Caco-2 (cell line): ENCODE measurements around the gene PINK1. TPM values are rescaled to one million over a fixed set of nuclear protein-coding genes. Genes with fewer than 3 reads are reported as not detected.

Source experiments
- BruUV-seq: library from RNA; stranded (reverse); fragments of 400-500 nt; replicated peaks from 2 replicates; lab custom pipeline; 2021; lab: Mats Ljungman, UMichigan
- CTCF ChIA-PET: fragments of 300-600 bp; sonication (Branson Sonifier 250); formaldehyde crosslinking; loops from one replicate; lab custom pipeline; 2022; ENCODE audit warnings: antibody characterized with exemption; lab: Charles Lee
- POLR2A ChIA-PET: fragments of 300-600 bp; sonication (Branson Sonifier 250); formaldehyde crosslinking; loops from one replicate; lab custom pipeline; 2022; ENCODE audit warnings: antibody characterized with exemption; lab: Charles Lee
- DNase-seq, 2 experiments: peaks; one replicate each; pipeline versions ENCODE4 v3.0.0 to v3.0.0-alpha.2; 2020 to 2022
- H3K27me3 ChIP-seq: replicated peaks from 2 replicates; pipeline ENCODE4 v1.6.0; 2011; ENCODE audit warnings: low read length; ENCODE audit not compliant: control insufficient read depth, insufficient read depth
- H3K36me3 ChIP-seq: 2 replicates; pipeline ENCODE4 v1.5.1; 2011; ENCODE audit warnings: low read length; ENCODE audit not compliant: control insufficient read depth, insufficient read depth
- H3K4me1 ChIP-seq: fragments of 250-450 bp; sonication (Bioruptor Pico); 2 replicates; pipeline ENCODE4 v1.5.1; 2020; ENCODE audit warnings: mild to moderate bottlenecking
- H3K4me3 ChIP-seq: 2 replicates; pipeline ENCODE4 v1.5.1; 2011; ENCODE audit warnings: low read depth, mild to moderate bottlenecking, control low read depth, low read length
- H3K9me3 ChIP-seq: fragments of 250-450 bp; sonication (Bioruptor Pico); 2 replicates; pipeline ENCODE4 v1.5.1; 2020; ENCODE audit warnings: mild to moderate bottlenecking, moderate library complexity
- H3K27ac Mint-ChIP-seq: one replicate; pipeline ENCODE4 v1.8.0; 2022; ENCODE audit warnings: mixed read lengths; ENCODE audit not compliant: unreplicated experiment
- H3K27me3 Mint-ChIP-seq: one replicate; pipeline ENCODE4 v1.8.0; 2022; ENCODE audit warnings: mixed read lengths; ENCODE audit not compliant: insufficient read depth, unreplicated experiment
- H3K36me3 Mint-ChIP-seq: one replicate; pipeline ENCODE4 v1.8.0; 2022; ENCODE audit warnings: mild to moderate bottlenecking, mixed read lengths; ENCODE audit not compliant: insufficient read depth, unreplicated experiment
- H3K4me1 Mint-ChIP-seq: one replicate; pipeline ENCODE4 v1.8.0; 2022; ENCODE audit warnings: low read depth, mixed read lengths; ENCODE audit not compliant: unreplicated experiment
- H3K4me3 Mint-ChIP-seq: one replicate; pipeline ENCODE4 v1.8.0; 2022; ENCODE audit warnings: mild to moderate bottlenecking, moderate library complexity, mixed read lengths; ENCODE audit not compliant: unreplicated experiment
- H3K9me3 Mint-ChIP-seq: one replicate; pipeline ENCODE4 v1.8.0; 2022; ENCODE audit warnings: mixed read lengths; ENCODE audit not compliant: unreplicated experiment
- intact Hi-C: fragments of 100-400 bp; cut with micrococcal nuclease; formaldehyde crosslinking; loops from one replicate; pipeline ENCODE4 v1.10.0; 2022; ENCODE audit not compliant: unreplicated experiment
- total RNA-seq: library from RNA; stranded (reverse); gene quantifications from 2 replicates; pipeline ENCODE4 v1.2.3, GENCODE V29; 2022
- TF ChIP-seq, protein P1 (sequence below), 2 experiments: fragments of 200-600 bp in 1 of 2; IDR thresholded peaks; 1 replicate in 1 of 2; 2 replicates in 1 of 2; pipeline versions ENCODE4 v1.5.1 to v1.8.0; 2011 to 2022; ENCODE audit warnings: antibody characterized with exemption in 1 of 2, control low read depth in 1 of 2, inconsistent platforms in 1 of 2, low read depth in 1 of 2, low read length in 1 of 2, mild to moderate bottlenecking in 1 of 2, moderate library complexity in 1 of 2; ENCODE audit not compliant: insufficient read depth in 1 of 2, severe bottlenecking in 1 of 2, unreplicated experiment in 1 of 2

Gene PINK1
- total RNA-seq, 1 experiment from 2014 or later = 23.2 TPM

GRCh38 chr1:20600156-20600555, 33.1 kb upstream of the PINK1 start:
- Mint-ChIP-seq H3K4me3 (no peak overlapping the region), H3K27me3 (no peaks in the 10 kb centered on the region), H3K36me3 (no peaks in the 10 kb centered on the region), H3K27ac (no peak overlapping the region), H3K4me1 (no peaks in the 10 kb centered on the region), H3K9me3 (peaks cover 10% of the 10 kb centered on the region)
- Histone ChIP-seq H3K4me1 (no peaks in the 10 kb centered on the region), H3K36me3 (no peaks in the 10 kb centered on the region), H3K27me3 (no peaks in the 10 kb centered on the region), H3K4me3 (no peak overlapping the region), H3K9me3 (no peaks in the 10 kb centered on the region)
- POLR2A ChIA-PET = no interaction called here
- TF ChIP-seq, protein P1, sequence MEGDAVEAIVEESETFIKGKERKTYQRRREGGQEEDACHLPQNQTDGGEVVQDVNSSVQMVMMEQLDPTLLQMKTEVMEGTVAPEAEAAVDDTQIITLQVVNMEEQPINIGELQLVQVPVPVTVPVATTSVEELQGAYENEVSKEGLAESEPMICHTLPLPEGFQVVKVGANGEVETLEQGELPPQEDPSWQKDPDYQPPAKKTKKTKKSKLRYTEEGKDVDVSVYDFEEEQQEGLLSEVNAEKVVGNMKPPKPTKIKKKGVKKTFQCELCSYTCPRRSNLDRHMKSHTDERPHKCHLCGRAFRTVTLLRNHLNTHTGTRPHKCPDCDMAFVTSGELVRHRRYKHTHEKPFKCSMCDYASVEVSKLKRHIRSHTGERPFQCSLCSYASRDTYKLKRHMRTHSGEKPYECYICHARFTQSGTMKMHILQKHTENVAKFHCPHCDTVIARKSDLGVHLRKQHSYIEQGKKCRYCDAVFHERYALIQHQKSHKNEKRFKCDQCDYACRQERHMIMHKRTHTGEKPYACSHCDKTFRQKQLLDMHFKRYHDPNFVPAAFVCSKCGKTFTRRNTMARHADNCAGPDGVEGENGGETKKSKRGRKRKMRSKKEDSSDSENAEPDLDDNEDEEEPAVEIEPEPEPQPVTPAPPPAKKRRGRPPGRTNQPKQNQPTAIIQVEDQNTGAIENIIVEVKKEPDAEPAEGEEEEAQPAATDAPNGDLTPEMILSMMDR (IDR thresholded peaks at IDR 0.05; ENCODE audit: insufficient read depth in 1 of 2, low read depth in 1 of 2, low read length in 1 of 2, severe bottlenecking in 1 of 2, unreplicated experiment in 1 of 2) = no peak
- CTCF ChIA-PET = no interaction called here
- intact Hi-C loops = no loop called here
- no TSS peak for BruUV-seq
- no peak for DNase-seq

GRCh38 chr1:20601129-20601825, 32.0 kb upstream of the PINK1 start:
- no peak overlapping the region for H3K27ac Mint-ChIP-seq
- no peak overlapping the region for H3K4me3 Mint-ChIP-seq
- ChIA-PET POLR2A (no interaction called here), CTCF (no interaction called here)
- no peaks in the 10 kb centered on the region for H3K9me3 ChIP-seq
- no peaks in the 10 kb centered on the region for H3K4me1 Mint-ChIP-seq
- intact Hi-C loops = no loop called here
- TF ChIP-seq, protein P1 (IDR thresholded peaks at IDR 0.05; ENCODE audit: insufficient read depth in 1 of 2, low read depth in 1 of 2, low read length in 1 of 2, severe bottlenecking in 1 of 2, unreplicated experiment in 1 of 2) = no peak
- H3K36me3 ChIP-seq = no peaks in the 10 kb centered on the region
- no peaks in the 10 kb centered on the region for H3K27me3 Mint-ChIP-seq
- H3K4me1 ChIP-seq = peaks cover under 1% of the 10 kb centered on the region; the same call in 1 of the 2 replicates
- H3K9me3 Mint-ChIP-seq = peaks cover 10% of the 10 kb centered on the region
- H3K36me3 Mint-ChIP-seq = no peaks in the 10 kb centered on the region
- H3K27me3 ChIP-seq = no peaks in the 10 kb centered on the region
- DNase-seq = no peak
- H3K4me3 ChIP-seq = no peak overlapping the region
- BruUV-seq = no TSS peak

- no peak overlapping the region for H3K4me3 ChIP-seq
- Mint-ChIP-seq H3K4me3 (no peak overlapping the region), H3K36me3 (no peaks in the 10 kb centered on the region), H3K4me1 (no peaks in the 10 kb centered on the region), H3K27ac (no peak overlapping the region), H3K9me3 (peaks cover 10% of the 10 kb centered on the region), H3K27me3 (no peaks in the 10 kb centered on the region)
- H3K4me1 ChIP-seq = peaks cover 8% of the 10 kb centered on the region; the same call in 1 of the 2 replicates
- H3K27me3 ChIP-seq = no peaks in the 10 kb centered on the region
- TF ChIP-seq, protein P1 (IDR thresholded peaks at IDR 0.05; ENCODE audit: insufficient read depth in 1 of 2, low read depth in 1 of 2, low read length in 1 of 2, severe bottlenecking in 1 of 2, unreplicated experiment in 1 of 2) = no peak
- BruUV-seq = no TSS peak
- no peaks in the 10 kb centered on the region for H3K36me3 ChIP-seq
- no peaks in the 10 kb centered on the region for H3K9me3 ChIP-seq
- ChIA-PET CTCF (interaction anchor here (1.2 kb wide), 1 partner anchor 31 kb away, joined by 3 read pairs; no protein-coding TSS in a partner anchor), POLR2A (no interaction called here)
- no peak for DNase-seq
- intact Hi-C loops = no loop called here
Observed at GRCh38 chr1:20602851-20603450, 30.3 kb upstream of the PINK1 start.
